ENCODE results near the gene HSD17B2.

The HSD17B2 gene

GRCh38 chr16:82043680-82044584 lies 8.9 kb downstream of the HSD17B2 start:
- no peak overlapping the region for H3K27ac ChIP-seq (replicated peaks)

GRCh38 chr16:82044585-82044911 lies 9.5 kb downstream of the HSD17B2 start:
- Histone ChIP-seq H3K27ac (replicated peaks) (no peak overlapping the region), H3K27me3 (ENCODE audit: insufficient read depth, poor library complexity, severe bottlenecking) (no peaks in the 10 kb centered on the region), H3K4me3 (replicated peaks; ENCODE audit: insufficient read depth, low read length) (no peak overlapping the region)
- TF ChIP-seq SPI1 (IDR thresholded peaks at IDR 0.05; ENCODE audit: borderline replicate concordance, low read depth) = no peak
- TF ChIP-seq CTCF (IDR thresholded peaks at IDR 0.05; ENCODE audit: insufficient read depth, low read length) = no peak
- no peak for TF ChIP-seq REST (IDR thresholded peaks at IDR 0.05; ENCODE audit: insufficient replicate concordance, low read depth)
- TF ChIP-seq GABPA (IDR thresholded peaks at IDR 0.05; ENCODE audit: low read depth) = no peak
- DNase-seq (ENCODE audit: low read depth in 1 of 2, low spot score in 1 of 2) = no peak

More at GRCh38 chr16:82043680-82044584, 8.9 kb downstream of the HSD17B2 start:
- TF ChIP-seq SPI1 (IDR thresholded peaks at IDR 0.05; ENCODE audit: borderline replicate concordance, low read depth) (no peak), POLR2AphosphoS5 (IDR thresholded peaks at IDR 0.05; ENCODE audit: low read depth) (no peak)
- no peak for DNase-seq (ENCODE audit: low read depth in 1 of 2, low spot score in 1 of 2)
- H3K4me3 ChIP-seq (replicated peaks; ENCODE audit: insufficient read depth, low read length) = no peak overlapping the region
- peaks cover under 1% of the 10 kb centered on the region for H3K27me3 ChIP-seq (ENCODE audit: insufficient read depth, poor library complexity, severe bottlenecking)

- no peak overlapping the region for H3K27ac ChIP-seq (replicated peaks)
- DNase-seq (ENCODE audit: low read depth in 1 of 2, low spot score in 1 of 2) = no peak
Observed at GRCh38 chr16:82045465-82045864, 10.4 kb downstream of the HSD17B2 start.

More at GRCh38 chr16:82045465-82045864, 10.4 kb downstream of the HSD17B2 start:
- TF ChIP-seq POLR2AphosphoS5 (IDR thresholded peaks at IDR 0.05; ENCODE audit: low read depth) (no peak), CTCF (IDR thresholded peaks at IDR 0.05; ENCODE audit: insufficient read depth, low read length) (no peak), REST (IDR thresholded peaks at IDR 0.05; ENCODE audit: insufficient replicate concordance, low read depth) (no peak), SPI1 (IDR thresholded peaks at IDR 0.05; ENCODE audit: borderline replicate concordance, low read depth) (no peak), GABPA (IDR thresholded peaks at IDR 0.05; ENCODE audit: low read depth) (no peak)
- no peak overlapping the region for H3K4me3 ChIP-seq (replicated peaks; ENCODE audit: insufficient read depth, low read length)
- H3K27me3 ChIP-seq (ENCODE audit: insufficient read depth, poor library complexity, severe bottlenecking) = no peaks in the 10 kb centered on the region
